Measurements from ENCODE around the gene TNNC2. TPM values are rescaled to one million over a fixed set of nuclear protein-coding genes. Genes with fewer than 3 reads are reported as not detected.

The TNNC2 gene
- polyA plus RNA-seq, 1 of the 3 experiments (the other 2 are of a cell fraction) = 1.1 TPM

- POLR2A ChIA-PET = no interaction called here
- no peaks in the 10 kb centered on the region for H3K9me2 ChIP-seq
Measured at GRCh38 chr20:45851501-45851900, 24.4 kb upstream of the TNNC2 start.

GRCh38 chr20:45850926-45851325 is 23.8 kb upstream of the TNNC2 start:
- TF ChIP-seq CTCF (IDR thresholded peaks at IDR 0.05) (no peak), SMC3 (IDR thresholded peaks at IDR 0.05; ENCODE audit: low read depth, low read length) (no peak), EZH2phosphoT487 (IDR thresholded peaks at IDR 0.05; ENCODE audit: borderline replicate concordance, low read depth) (no peak), RFX5 (IDR thresholded peaks at IDR 0.05; ENCODE audit: low read length) (no peak), MAX (IDR thresholded peaks at IDR 0.05; ENCODE audit: low read depth) (no peak), CHD2 (IDR thresholded peaks at IDR 0.05; ENCODE audit: low read length, partially characterized antibody) (no peak), SIN3A (IDR thresholded peaks at IDR 0.05; ENCODE audit: borderline replicate concordance, low read depth, low read length) (no peak), TAF1 (IDR thresholded peaks at IDR 0.05; ENCODE audit: borderline replicate concordance, low read depth, low read length) (no peak), USF1 (IDR thresholded peaks at IDR 0.05; ENCODE audit: borderline replicate concordance, low read depth) (no peak), EP300 (IDR thresholded peaks at IDR 0.05; ENCODE audit: borderline replicate concordance in 1 of 2, low read depth in 1 of 2, low read length in 1 of 2) (no peak), MEF2A (IDR thresholded peaks at IDR 0.05; ENCODE audit: borderline replicate concordance, low read depth) (no peak), TCF12 (IDR thresholded peaks at IDR 0.05) (no peak), FOSL2 (IDR thresholded peaks at IDR 0.05; ENCODE audit: borderline replicate concordance, low read depth) (no peak), NFIC (IDR thresholded peaks at IDR 0.05; ENCODE audit: borderline replicate concordance) (no peak)
- 89% methylated on average over 1 of the region's 1 CpG for WGBS (ENCODE audit: low lambda C conversion rate)
- Histone ChIP-seq H3K9ac (no peak overlapping the region), H3K27me3 (ENCODE audit: insufficient read depth) (no peaks in the 10 kb centered on the region), H3K27ac (ENCODE audit: low read depth in 2 of 2, low read length in 1 of 2) (no peak overlapping the region), H2AFZ (ENCODE audit: low read depth) (no peak overlapping the region), H3K4me2 (no peak overlapping the region), H3K36me3 (replicated peaks in 1 of 2; ENCODE audit: control insufficient read depth in 1 of 2, insufficient read depth in 2 of 2, low read length in 1 of 2) (peaks cover 16 to 27% of the 10 kb centered on the region in 2 experiments), H3K9me2 (no peaks in the 10 kb centered on the region), H3K9me3 (no peaks in the 10 kb centered on the region), H3K4me1 (ENCODE audit: control insufficient read depth in 1 of 2, insufficient read depth in 2 of 2, low read depth in 1 of 2, low read length in 1 of 2) (peaks cover 2 to 6% of the 10 kb centered on the region in 2 experiments; a peak in 2 of 4 replicates), H3K4me3 (ENCODE audit: low read depth in 2 of 2, low read length in 1 of 2) (no peak overlapping the region), H4K20me1 (ENCODE audit: insufficient read depth) (no peaks in the 10 kb centered on the region), H3F3A (replicated peaks; ENCODE audit: insufficient read depth) (peaks cover 3% of the 10 kb centered on the region), H3K79me2 (ENCODE audit: insufficient read depth) (peaks cover 18% of the 10 kb centered on the region; the same call in 1 of the 2 replicates)
- ChIA-PET POLR2A (no interaction called here), CTCF (interaction anchor here (1.6 kb wide), 2 partner anchors 8 to 18 kb away, joined by 4 to 6 read pairs; no protein-coding TSS in a partner anchor)
- DNase-seq = no peak

More at GRCh38 chr20:45851501-45851900, 24.4 kb upstream of the TNNC2 start:
- CTCF ChIA-PET = interaction anchor here (1.6 kb wide), 2 partner anchors 9 to 17 kb away, joined by 4 to 6 read pairs; no protein-coding TSS in a partner anchor
- Histone ChIP-seq H3K9me3 (no peaks in the 10 kb centered on the region), H3K27me3 (ENCODE audit: insufficient read depth) (no peaks in the 10 kb centered on the region), H3K79me2 (ENCODE audit: insufficient read depth) (peaks cover 24% of the 10 kb centered on the region), H2AFZ (ENCODE audit: low read depth) (no peak overlapping the region), H4K20me1 (ENCODE audit: insufficient read depth) (no peaks in the 10 kb centered on the region), H3K4me1 (ENCODE audit: control insufficient read depth in 1 of 2, insufficient read depth in 2 of 2, low read depth in 1 of 2, low read length in 1 of 2) (peaks cover 8% of the 10 kb centered on the region in 2 experiments; a peak in 2 of 4 replicates), H3F3A (replicated peaks; ENCODE audit: insufficient read depth) (peaks cover 3% of the 10 kb centered on the region), H3K4me3 (ENCODE audit: low read depth in 2 of 2, low read length in 1 of 2) (no peak overlapping the region), H3K36me3 (replicated peaks in 1 of 2; ENCODE audit: control insufficient read depth in 1 of 2, insufficient read depth in 2 of 2, low read length in 1 of 2) (peaks cover 13 to 21% of the 10 kb centered on the region in 2 experiments), H3K4me2 (no peak overlapping the region), H3K27ac (ENCODE audit: low read depth in 2 of 2, low read length in 1 of 2) (no peak overlapping the region), H3K9ac (no peak overlapping the region)
- TF ChIP-seq EZH2phosphoT487 (IDR thresholded peaks at IDR 0.05; ENCODE audit: borderline replicate concordance, low read depth) (no peak), RXRA (IDR thresholded peaks at IDR 0.05; ENCODE audit: borderline replicate concordance, low read depth) (no peak), POLR2AphosphoS5 (IDR thresholded peaks at IDR 0.05; ENCODE audit: low read depth, low read length) (no peak), GABPA (IDR thresholded peaks at IDR 0.05; ENCODE audit: low read depth) (no peak), USF2 (IDR thresholded peaks at IDR 0.05; ENCODE audit: borderline replicate concordance, low read depth, low read length) (no peak), MAX (IDR thresholded peaks at IDR 0.05; ENCODE audit: low read depth) (no peak), TEAD4 (IDR thresholded peaks at IDR 0.05; ENCODE audit: borderline replicate concordance, insufficient read depth) (no peak), ELF1 (IDR thresholded peaks at IDR 0.05) (no peak)
- no peak for DNase-seq

All from SK-N-SH (cell line).